GM12878 (cell line): ENCODE results near the gene PRKCE. TPM values are rescaled to one million over a fixed set of nuclear protein-coding genes. Genes with fewer than 3 reads are reported as not detected.

Experiments used
- ATAC-seq: fragments of 200-7000 bp; cut with Tn5 transposase; 3 replicates; pipeline ENCODE4 v1.9.1; 2020; ENCODE audit warnings: mild to moderate bottlenecking, moderate library complexity
- BruUV-seq: library from RNA; stranded (reverse); fragments of 400-500 nt; replicated peaks from 2 replicates; lab custom pipeline; 2021; lab: Mats Ljungman, UMichigan
- CTCF ChIA-PET: fragments of 300-600 bp; sonication (Branson Sonifier 250); formaldehyde crosslinking; extraction: SDS; loops from one replicate; lab custom pipeline; 2021; ENCODE audit warnings: inconsistent platforms; lab: Yijun Ruan, JAX
- POLR2A ChIA-PET: fragments of 350-600 bp; formaldehyde crosslinking; extraction: SDS; loops from one replicate; lab custom pipeline; 2021; ENCODE audit warnings: inconsistent platforms; lab: Charles Lee
- RAD21 ChIA-PET: fragments of 300-600 bp; sonication (Branson Sonifier 250); formaldehyde crosslinking; loops from one replicate; lab custom pipeline; 2023; ENCODE audit warnings: antibody characterized with exemption; ENCODE audit not compliant: unreplicated experiment; lab: Charles Lee
- SMC1A ChIA-PET: fragments of 300-600 bp; sonication (Branson Sonifier 250); formaldehyde crosslinking; loops from one replicate; lab custom pipeline; 2023; ENCODE audit not compliant: unreplicated experiment, uncharacterized antibody; lab: Charles Lee
- DNase-seq: peaks from one replicate; pipeline ENCODE4 v3.0.0-alpha.2; 2011; ENCODE audit warnings: low read depth, low spot score
- FAIRE-seq: peaks from 3 replicates; lab custom pipeline; 2011; peaks lifted over from hg19 to GRCh38; lab: Jason Lieb, UNC
- H2AFZ ChIP-seq: 2 replicates; pipeline ENCODE4 v1.6.0; 2011; ENCODE audit warnings: low read depth, low read length, control low read depth; ENCODE audit not compliant: control insufficient read depth
- H3K27ac ChIP-seq: 2 replicates; pipeline ENCODE4 v1.5.1; 2011; ENCODE audit warnings: control low read depth; ENCODE audit not compliant: control insufficient read depth, insufficient read depth
- H3K27me3 ChIP-seq, 2 experiments: replicated peaks in 1 of 2; 2 replicates each; pipeline versions ENCODE4 v1.6.0 to v1.6.1; 2011; ENCODE audit warnings: low read length in 1 of 2; ENCODE audit not compliant: control insufficient read depth in 2 of 2, insufficient read depth in 2 of 2
- H3K36me3 ChIP-seq, 2 experiments: 2 replicates each; pipeline ENCODE4 v1.5.1; 2011; ENCODE audit warnings: low read length in 1 of 2; ENCODE audit not compliant: control insufficient read depth in 2 of 2, insufficient read depth in 2 of 2
- H3K4me1 ChIP-seq: 2 replicates; pipeline ENCODE4 v1.6.1; 2011; ENCODE audit warnings: mild to moderate bottlenecking, low read length, moderate library complexity, mixed read lengths; ENCODE audit not compliant: control insufficient read depth, insufficient read depth
- H3K4me2 ChIP-seq: 2 replicates; pipeline ENCODE4 v1.6.0; 2011; ENCODE audit warnings: control low read depth; ENCODE audit not compliant: control insufficient read depth, insufficient read depth
- H3K4me3 ChIP-seq: fragments of 200-600 bp; sonication (generic); 2 replicates; pipeline ENCODE4 v1.5.1; 2016
- H3K79me2 ChIP-seq: 2 replicates; pipeline ENCODE4 v1.6.0; 2011; ENCODE audit warnings: low read length; ENCODE audit not compliant: control insufficient read depth, insufficient read depth
- H3K9ac ChIP-seq: 2 replicates; pipeline ENCODE4 v1.8.0; 2011; ENCODE audit warnings: low read length, control low read depth, mixed read lengths; ENCODE audit not compliant: control insufficient read depth, insufficient read depth
- H3K9me3 ChIP-seq: replicated peaks from 3 replicates; pipeline ENCODE4 v1.5.1; 2011; ENCODE audit warnings: mild to moderate bottlenecking, low read length; ENCODE audit not compliant: control insufficient read depth, insufficient read depth
- H4K20me1 ChIP-seq: 2 replicates; pipeline ENCODE4 v1.6.0; 2011; ENCODE audit not compliant: control insufficient read depth, insufficient read depth
- CREB1 ChIP-seq: IDR thresholded peaks from 2 replicates; pipeline ENCODE4 v1.6.1; 2012; ENCODE audit warnings: low read depth, mild to moderate bottlenecking, inconsistent platforms
- EP300 ChIP-seq, 2 experiments: fragments of 150-350 bp in 1 of 2; IDR thresholded peaks; 2 replicates each; pipeline ENCODE4 v1.6.1; 2011 to 2012; ENCODE audit warnings: low read depth in 2 of 2, low read length in 2 of 2, borderline replicate concordance in 1 of 2, improper control_type of control experiment in 1 of 2, inconsistent platforms in 1 of 2; ENCODE audit not compliant: control insufficient read depth in 1 of 2
- HCFC1 ChIP-seq: fragments of 150-350 bp; IDR thresholded peaks from 2 replicates; pipeline ENCODE4 v1.6.1; 2014; ENCODE audit warnings: low read length
- HDAC2 ChIP-seq: fragments of 200-600 bp; sonication (generic); IDR thresholded peaks from 2 replicates; pipeline ENCODE4 v1.6.1; 2017
- JUND ChIP-seq: IDR thresholded peaks from 2 replicates; pipeline ENCODE4 v1.6.1; 2012; ENCODE audit warnings: low read depth, mild to moderate bottlenecking, low read length, improper control_type of control experiment, moderate library complexity
- NFXL1 ChIP-seq: fragments of 450-650 bp; IDR thresholded peaks from 2 replicates; pipeline ENCODE4 v1.6.1; 2017; ENCODE audit warnings: antibody characterized with exemption, mild to moderate bottlenecking, borderline replicate concordance
- PML ChIP-seq: IDR thresholded peaks from 2 replicates; pipeline ENCODE4 v1.6.1; 2012; ENCODE audit warnings: low read length, inconsistent platforms
- RB1 ChIP-seq: fragments of 450-650 bp; formaldehyde crosslinking; IDR thresholded peaks from 2 replicates; pipeline ENCODE4 v1.6.1; 2017; ENCODE audit warnings: mild to moderate bottlenecking, borderline replicate concordance
- RBBP5 ChIP-seq: fragments of 200-600 bp; sonication (generic); conservative IDR thresholded peaks from 2 replicates; pipeline ENCODE4 v1.6.1; 2016
- SIX5 ChIP-seq: IDR thresholded peaks from 2 replicates; pipeline ENCODE4 v1.6.1; 2011; ENCODE audit warnings: mild to moderate bottlenecking, low read depth, low read length, moderate library complexity; ENCODE audit not compliant: severe bottlenecking
- SUZ12 ChIP-seq: fragments of 200-600 bp; sonication (generic); IDR thresholded peaks from one replicate; pipeline ENCODE4 v1.6.1; 2018; ENCODE audit warnings: antibody characterized with exemption, mild to moderate bottlenecking; ENCODE audit not compliant: unreplicated experiment
- TCF3 ChIP-seq: IDR thresholded peaks from 2 replicates; pipeline ENCODE4 v1.6.1; 2012; ENCODE audit warnings: low read depth, mild to moderate bottlenecking, low read length, borderline replicate concordance; ENCODE audit not compliant: insufficient read depth
- ZNF24 ChIP-seq: fragments of 450-650 bp; IDR thresholded peaks from 2 replicates; pipeline ENCODE4 v1.6.1; 2017; ENCODE audit warnings: antibody characterized with exemption, mild to moderate bottlenecking
- ZNF687 ChIP-seq: fragments of 450-650 bp; IDR thresholded peaks from 2 replicates; pipeline ENCODE4 v1.6.1; 2017; ENCODE audit warnings: mild to moderate bottlenecking, moderate library complexity
- WGBS: methylation state at CpG from one replicate; pipeline ENCODE4 v1.1.6; 2016; ENCODE audit warnings: low lambda C conversion rate; ENCODE audit not compliant: insufficient replicate concordance, insufficient coverage; ENCODE audit errors: missing lambda C conversion rate; 5-methylcytosine and 5-hydroxymethylcytosine counted together
- in situ Hi-C: fragments of 300-500 bp; cut with MboI; formaldehyde crosslinking; loops from 9 replicates; pipeline ENCODE4 v1.14.3; 2018; ENCODE audit warnings: mixed read lengths
- intact Hi-C: fragments of 100-400 bp; cut with micrococcal nuclease; formaldehyde crosslinking; loops from one replicate; pipeline ENCODE4 v1.14.2; 2022; ENCODE audit not compliant: unreplicated experiment
- polyA plus RNA-seq, 11 experiments: library from polyadenylated mRNA; depleted of rRNA in 4 of 11; unstranded in 6 of 11; stranded (reverse) in 5 of 11; fragments of >200 nt; fragmentation: Nextera tagmentation in 4 of 11; fragmentation: Illumina TruSeq in 1 of 11; extraction: Ambion mirVana in 4 of 11; extraction: Trizol in 1 of 11; gene quantifications; 1 replicate in 1 of 11; 2 replicates in 10 of 11; pipeline versions ENCODE4 v1.2.1 to v1.2.3, GENCODE V29; 2011 to 2016; ENCODE audit warnings: inconsistent platforms in 2 of 11, missing spikeins in 2 of 11, low read depth in 1 of 11
- total RNA-seq, 4 experiments: library from RNA; depleted of rRNA in 3 of 4; stranded (reverse); fragments of >200 nt in 3 of 4; fragmentation: Illumina TruSeq in 1 of 4; extraction: Trizol in 1 of 4; gene quantifications; 2 replicates each; pipeline versions ENCODE4 v1.2.1 to v1.2.3, GENCODE V29; 2013 to 2021
- TF ChIP-seq, protein P1 (sequence below): IDR thresholded peaks from 2 replicates; pipeline ENCODE4 v1.6.1; 2012; ENCODE audit warnings: low read depth, low read length, improper control_type of control experiment
- TF ChIP-seq, protein P2 (sequence below): IDR thresholded peaks from 2 replicates; pipeline ENCODE4 v1.6.1; 2011; ENCODE audit warnings: low read depth, mild to moderate bottlenecking, low read length, moderate library complexity, borderline replicate concordance; ENCODE audit errors: extremely low read depth
- TF ChIP-seq, protein P3 (sequence below): fragments of 450-650 bp; IDR thresholded peaks from 2 replicates; pipeline ENCODE4 v1.6.1; 2017; ENCODE audit warnings: borderline replicate concordance

Gene PRKCE
- total and polyA plus RNA-seq, 10 of the 15 experiments (the other 5 are each of a cell fraction or from before 2014, with no cell fraction given), result 2.6 to 28.2 (median 11.3) TPM

- Histone ChIP-seq H3K4me3 (no peak overlapping the region), H4K20me1 (no peaks in the 10 kb centered on the region), H3K27me3 (no peaks in the 10 kb centered on the region), H3K9ac (no peak overlapping the region), H3K36me3 (no peaks in the 10 kb centered on the region; a peak in 1 of 4 replicates), H3K4me2 (no peak overlapping the region), H3K4me1 (peaks cover 5% of the 10 kb centered on the region), H3K79me2 (no peaks in the 10 kb centered on the region), H3K27ac (no peak overlapping the region), H2AFZ (no peak overlapping the region), H3K9me3 (no peaks in the 10 kb centered on the region)
- CTCF ChIA-PET, result no interaction called here
- SMC1A ChIA-PET, result no interaction called here
- 93% methylated on average over 4 of the region's 4 CpGs for WGBS
- intact Hi-C loops (no loop called here), in situ Hi-C loops (no loop called here)
- BruUV-seq, result no TSS peak
- ATAC-seq, result no peak
- TF ChIP-seq CREB1 (no peak), NFXL1 (no peak), SUZ12 (no peak), ZNF24 (no peak), ZNF687 (no peak), SIX5 (no peak), PML (no peak), EP300 (IDR thresholded peaks at IDR 0.05; ENCODE audit: borderline replicate concordance in 1 of 2, control insufficient read depth in 1 of 2, low read depth in 2 of 2, low read length in 2 of 2) (no peak), RB1 (no peak), TCF3 (no peak), HDAC2 (no peak), RBBP5 (no peak), HCFC1 (no peak), JUND (no peak)
- TF ChIP-seq, protein P1, sequence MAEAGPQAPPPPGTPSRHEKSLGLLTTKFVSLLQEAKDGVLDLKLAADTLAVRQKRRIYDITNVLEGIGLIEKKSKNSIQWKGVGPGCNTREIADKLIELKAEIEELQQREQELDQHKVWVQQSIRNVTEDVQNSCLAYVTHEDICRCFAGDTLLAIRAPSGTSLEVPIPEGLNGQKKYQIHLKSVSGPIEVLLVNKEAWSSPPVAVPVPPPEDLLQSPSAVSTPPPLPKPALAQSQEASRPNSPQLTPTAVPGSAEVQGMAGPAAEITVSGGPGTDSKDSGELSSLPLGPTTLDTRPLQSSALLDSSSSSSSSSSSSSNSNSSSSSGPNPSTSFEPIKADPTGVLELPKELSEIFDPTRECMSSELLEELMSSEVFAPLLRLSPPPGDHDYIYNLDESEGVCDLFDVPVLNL, result no peak
- TF ChIP-seq, protein P2, sequence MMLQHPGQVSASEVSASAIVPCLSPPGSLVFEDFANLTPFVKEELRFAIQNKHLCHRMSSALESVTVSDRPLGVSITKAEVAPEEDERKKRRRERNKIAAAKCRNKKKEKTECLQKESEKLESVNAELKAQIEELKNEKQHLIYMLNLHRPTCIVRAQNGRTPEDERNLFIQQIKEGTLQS, result no peak
- TF ChIP-seq, protein P3, sequence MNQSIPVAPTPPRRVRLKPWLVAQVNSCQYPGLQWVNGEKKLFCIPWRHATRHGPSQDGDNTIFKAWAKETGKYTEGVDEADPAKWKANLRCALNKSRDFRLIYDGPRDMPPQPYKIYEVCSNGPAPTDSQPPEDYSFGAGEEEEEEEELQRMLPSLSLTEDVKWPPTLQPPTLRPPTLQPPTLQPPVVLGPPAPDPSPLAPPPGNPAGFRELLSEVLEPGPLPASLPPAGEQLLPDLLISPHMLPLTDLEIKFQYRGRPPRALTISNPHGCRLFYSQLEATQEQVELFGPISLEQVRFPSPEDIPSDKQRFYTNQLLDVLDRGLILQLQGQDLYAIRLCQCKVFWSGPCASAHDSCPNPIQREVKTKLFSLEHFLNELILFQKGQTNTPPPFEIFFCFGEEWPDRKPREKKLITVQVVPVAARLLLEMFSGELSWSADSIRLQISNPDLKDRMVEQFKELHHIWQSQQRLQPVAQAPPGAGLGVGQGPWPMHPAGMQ, result no peak
- no peak for FAIRE-seq
- POLR2A ChIA-PET, result no interaction called here
- DNase-seq, result no peak
- RAD21 ChIA-PET, result no interaction called here
These were observed 532.0 kb downstream of the PRKCE start for GRCh38 chr2:46183426-46183825.
